T-helper 17 cell (primary cell): ENCODE data around the gene IRF9. TPM values are rescaled to one million over a fixed set of nuclear protein-coding genes. Genes with fewer than 3 reads are reported as not detected.

Experiments used
- ATAC-seq: fragments of 150-1000 bp; cut with Tn5 transposase; 2 replicates; pipeline ENCODE4 v1.10.0; 2021; ENCODE audit warnings: mild to moderate bottlenecking, moderate library complexity
- DNase-seq, 3 donors: peaks; one replicate each; pipeline versions ENCODE4 v3.0.0 to v3.0.0-alpha.2; 2020 to 2021
- H3K9me3 ChIP-seq: one replicate; pipeline ENCODE4 v1.7.0; 2013; ENCODE audit warnings: low read length, mild to moderate bottlenecking; ENCODE audit not compliant: control insufficient read depth, poor library complexity, severe bottlenecking
- H3K27ac Mint-ChIP-seq: one replicate; pipeline ENCODE4 v1.8.0; 2022; ENCODE audit warnings: mild to moderate bottlenecking, moderate library complexity, mixed read lengths
- H3K27me3 Mint-ChIP-seq: one replicate; pipeline ENCODE4 v1.8.0; 2022; ENCODE audit warnings: mixed read lengths
- H3K36me3 Mint-ChIP-seq: one replicate; pipeline ENCODE4 v1.8.0; 2022; ENCODE audit warnings: low read depth, mixed read lengths
- H3K4me1 Mint-ChIP-seq: one replicate; pipeline ENCODE4 v1.8.0; 2022; ENCODE audit warnings: mild to moderate bottlenecking, mixed read lengths
- H3K4me3 Mint-ChIP-seq: one replicate; pipeline ENCODE4 v1.8.0; 2022; ENCODE audit warnings: mild to moderate bottlenecking, moderate library complexity, mixed read lengths
- total RNA-seq, 4 donors: library from RNA in 2 of 4; stranded (reverse) in 2 of 4; gene quantifications; one replicate each; pipeline ENCODE4 v1.2.3 and lab custom pipeline; 2022 to 2026

The IRF9 gene
- total RNA-seq, 2 donors from 2014 or later, result 172 to 230 TPM

- Mint-ChIP-seq H3K4me1 (peaks cover 27% of the 10 kb centered on the region), H3K27ac (peak overlapping the region; percentile 85), H3K4me3 (no peak overlapping the region), H3K27me3 (no peaks in the 10 kb centered on the region), H3K36me3 (peaks cover 14% of the 10 kb centered on the region)
- no peak for ATAC-seq
- DNase-seq, result no peak
- no peaks in the 10 kb centered on the region for H3K9me3 ChIP-seq
Observed at GRCh38 chr14:24204163-24205146, 43.4 kb downstream of the IRF9 start.

GRCh38 chr14:24206260-24207103 lies 45.4 kb downstream of the IRF9 start:
- no peak for ATAC-seq
- H3K27ac Mint-ChIP-seq, result peak overlapping the region; percentile 81

GRCh38 chr14:24207104-24207551 lies 46.1 kb downstream of the IRF9 start:
- ATAC-seq (no peak), DNase-seq (no peak)
- H3K4me3 Mint-ChIP-seq, result no peak overlapping the region
- peaks cover 19% of the 10 kb centered on the region for H3K36me3 Mint-ChIP-seq
- H3K27ac Mint-ChIP-seq, result peak overlapping the region; percentile 81
- peaks cover 34% of the 10 kb centered on the region for H3K4me1 Mint-ChIP-seq
- no peaks in the 10 kb centered on the region for H3K9me3 ChIP-seq
- H3K27me3 Mint-ChIP-seq, result no peaks in the 10 kb centered on the region

More at GRCh38 chr14:24206260-24207103, 45.4 kb downstream of the IRF9 start:
- H3K4me3 Mint-ChIP-seq, result no peak overlapping the region
- H3K27me3 Mint-ChIP-seq, result no peaks in the 10 kb centered on the region
- peaks cover 30% of the 10 kb centered on the region for H3K4me1 Mint-ChIP-seq
- H3K36me3 Mint-ChIP-seq, result peaks cover 19% of the 10 kb centered on the region
- DNase-seq, result no peak
- H3K9me3 ChIP-seq, result no peaks in the 10 kb centered on the region

- no peaks in the 10 kb centered on the region for H3K27me3 Mint-ChIP-seq
- H3K27ac Mint-ChIP-seq, result peak overlapping the region; percentile 81
- ATAC-seq (no peak), DNase-seq (no peak)
- H3K36me3 Mint-ChIP-seq, result peaks cover 19% of the 10 kb centered on the region
- H3K4me1 Mint-ChIP-seq, result peaks cover 37% of the 10 kb centered on the region
- H3K9me3 ChIP-seq, result no peaks in the 10 kb centered on the region
- no peak overlapping the region for H3K4me3 Mint-ChIP-seq
Observed at GRCh38 chr14:24207625-24208024, 46.6 kb downstream of the IRF9 start.

- peak overlapping the region; percentile 97 for H3K4me3 Mint-ChIP-seq
- H3K4me1 Mint-ChIP-seq, result peaks cover 45% of the 10 kb centered on the region
- no peaks in the 10 kb centered on the region for H3K9me3 ChIP-seq
- no peaks in the 10 kb centered on the region for H3K27me3 Mint-ChIP-seq
- peaks cover 14% of the 10 kb centered on the region for H3K36me3 Mint-ChIP-seq
- DNase-seq, result no peak
- no peak for ATAC-seq
- H3K27ac Mint-ChIP-seq, result peak overlapping the region; percentile 97
Observed at GRCh38 chr14:24211311-24211710, 50.2 kb downstream of the IRF9 start.

- peaks cover 9% of the 10 kb centered on the region for H3K36me3 Mint-ChIP-seq
- H3K4me1 Mint-ChIP-seq, result peaks cover 37% of the 10 kb centered on the region
- DNase-seq, result peak; percentile 90 to 93 (median 91)
- peak within 1 kb of the TSS; percentile 97 for H3K4me3 Mint-ChIP-seq
- ATAC-seq, result peak; percentile 79
- no peaks in the 10 kb centered on the region for H3K27me3 Mint-ChIP-seq
- no peaks in the 10 kb centered on the region for H3K9me3 ChIP-seq
- peak within 1 kb of the TSS; percentile 97 for H3K27ac Mint-ChIP-seq
Observed at GRCh38 chr14:24212924-24213865, 52.1 kb downstream of the IRF9 start, which contains the start of gene CHMP4A. TSS of gene CHMP4A (minus strand) at chr14:24213488. CDS start at chr14:24213439, 49 bp downstream.

GRCh38 chr14:24213866-24214662 lies 53.0 kb downstream of the IRF9 start:
- Mint-ChIP-seq H3K27ac (peak overlapping the region; percentile 97), H3K36me3 (peaks cover 9% of the 10 kb centered on the region), H3K4me3 (peak overlapping the region; percentile 97), H3K4me1 (peaks cover 35% of the 10 kb centered on the region), H3K27me3 (no peaks in the 10 kb centered on the region)
- no peaks in the 10 kb centered on the region for H3K9me3 ChIP-seq
- DNase-seq (no peak), ATAC-seq (no peak)

- DNase-seq (peak; percentile 72 to 83 (median 79)), ATAC-seq (peak; percentile 78)
- Mint-ChIP-seq H3K27me3 (no peaks in the 10 kb centered on the region), H3K4me3 (peak within 1 kb of the TSS; percentile 92), H3K27ac (peak within 1 kb of the TSS; percentile 97), H3K4me1 (peaks cover 34% of the 10 kb centered on the region), H3K36me3 (peaks cover 7% of the 10 kb centered on the region)
- H3K9me3 ChIP-seq, result no peaks in the 10 kb centered on the region
Observed at GRCh38 chr14:24215495-24216344, 54.7 kb downstream of the IRF9 start, which contains the start of gene MDP1. TSS of gene MDP1 (minus strand) at chr14:24216066. CDS start at chr14:24215955, 111 bp downstream.

Other genes starting within 250 kb of the IRF9 start
- 10 to 100 TPM in 1 of 2 donors, 1 to 10 TPM in 1; 7.6 to 13.4 TPM for gene DHRS4, start 207.5 kb upstream of the IRF9 start, total RNA-seq
- gene DHRS4L2, start 172.3 kb upstream of the IRF9 start, total RNA-seq, result 1 to 10 TPM; 9.9 to 10.0 TPM
- under 1 TPM in 1 of 2 donors, not detected in 1; 0.31 TPM for gene CARMIL3, start 109.3 kb upstream of the IRF9 start, total RNA-seq
- not detected for gene CPNE6, start 89.7 kb upstream of the IRF9 start, total RNA-seq
- gene PCK2, start 67.0 kb upstream of the IRF9 start, total RNA-seq, result 10 to 100 TPM; 14.2 to 15.5 TPM
- gene DCAF11, start 46.5 kb upstream of the IRF9 start, total RNA-seq, result 10 to 100 TPM; 75.5 to 86.1 TPM
- gene NRL, start 46.3 kb upstream of the IRF9 start, total RNA-seq, result 1 to 10 TPM; 2.2 to 3.2 TPM
- 1 to 10 TPM; 1.4 to 1.9 TPM for gene FITM1, start 30.6 kb upstream of the IRF9 start, total RNA-seq
- 100 to 1,000 TPM; 235 to 257 TPM for gene PSME1, start 25.1 kb upstream of the IRF9 start, total RNA-seq
- gene EMC9, start 19.7 kb upstream of the IRF9 start, total RNA-seq, result 1 to 10 TPM; 8.3 to 9.7 TPM
- 100 to 1,000 TPM; 134 to 141 TPM for gene PSME2, start 14.7 kb upstream of the IRF9 start, total RNA-seq
- gene RNF31, start 13.8 kb upstream of the IRF9 start, total RNA-seq, result 10 to 100 TPM; 85.8 to 98.3 TPM
- 10 to 100 TPM; 66.3 to 94.8 TPM for gene REC8, start 10.8 kb downstream of the IRF9 start, total RNA-seq
- gene IPO4, start 27.6 kb downstream of the IRF9 start, total RNA-seq, result 10 to 100 TPM; 46.6 to 47.3 TPM
- gene TM9SF1, start 34.2 kb downstream of the IRF9 start, total RNA-seq, result 10 to 100 TPM; 22.3 to 22.6 TPM
- under 1 TPM; 0.27 to 0.55 TPM for gene TSSK4, start 44.4 kb downstream of the IRF9 start, total RNA-seq
- gene CHMP4A, start 52.2 kb downstream of the IRF9 start, total RNA-seq, result 10 to 100 TPM; 69.9 to 77.2 TPM
- 1 to 10 TPM; 4.0 to 5.9 TPM for gene MDP1, start 54.8 kb downstream of the IRF9 start, total RNA-seq
- gene NEDD8, start 71.1 kb downstream of the IRF9 start, total RNA-seq, result 10 to 100 TPM; 90.0 to 99.5 TPM
- 10 to 100 TPM; 37.0 to 44.0 TPM for gene GMPR2, start 71.7 kb downstream of the IRF9 start, total RNA-seq
- 100 to 1,000 TPM; 106 to 107 TPM for gene TINF2, start 81.4 kb downstream of the IRF9 start, total RNA-seq
- gene TGM1, start 101.9 kb downstream of the IRF9 start, total RNA-seq, result 1 to 10 TPM; 3.4 to 4.3 TPM
- gene RABGGTA, start 110.3 kb downstream of the IRF9 start, total RNA-seq, result 10 to 100 TPM; 54.4 to 72.1 TPM
- 10 to 100 TPM; 24.0 to 27.0 TPM for gene DHRS1, start 138.5 kb downstream of the IRF9 start, total RNA-seq
- 10 to 100 TPM; 25.7 to 27.7 TPM for gene NOP9, start 138.6 kb downstream of the IRF9 start, total RNA-seq
- gene CIDEB, start 146.7 kb downstream of the IRF9 start, total RNA-seq, result 10 to 100 TPM; 14.5 to 16.8 TPM
- 10 to 100 TPM; 17.3 to 23.3 TPM for gene LTB4R2, start 148.9 kb downstream of the IRF9 start, total RNA-seq
- gene LTB4R, start 150.2 kb downstream of the IRF9 start, total RNA-seq, result 10 to 100 TPM; 21.5 to 23.1 TPM
- gene ADCY4, start 173.8 kb downstream of the IRF9 start, total RNA-seq, result 1 to 10 TPM; 5.4 to 7.9 TPM
- gene RIPK3, start 178.7 kb downstream of the IRF9 start, total RNA-seq, result 10 to 100 TPM; 22.7 to 26.1 TPM
- gene NFATC4, start 206.9 kb downstream of the IRF9 start, total RNA-seq, result not detected
- gene NYNRIN, start 237.7 kb downstream of the IRF9 start, total RNA-seq, result under 1 TPM in 1 of 2 donors, not detected in 1; 0.22 TPM